Mucosa of rectum (tissue), 2 donors: ENCODE data around the gene GOLGA6L9.
"Not testable (repeated sequence)": the region's sequence is repeated elsewhere in the genome, so short reads cannot be mapped to it uniquely, and the experiment has no call there.

Experiments
- H3K27ac ChIP-seq, 2 donors: one replicate each; pipeline ENCODE4 v1.7.0; 2013; ENCODE audit warnings: inconsistent platforms in 2 of 2, low read depth in 2 of 2, low read length in 2 of 2
- H3K27me3 ChIP-seq, 2 donors: one replicate each; pipeline ENCODE4 v1.7.0; 2013; ENCODE audit warnings: low read length in 2 of 2; ENCODE audit not compliant: control insufficient read depth in 2 of 2, insufficient read depth in 2 of 2
- H3K36me3 ChIP-seq, 2 donors: one replicate each; pipeline ENCODE4 v1.7.0; 2013; ENCODE audit warnings: low read length in 2 of 2; ENCODE audit not compliant: control insufficient read depth in 2 of 2, insufficient read depth in 2 of 2
- H3K4me1 ChIP-seq, 2 donors: one replicate each; pipeline ENCODE4 v1.7.0; 2013; ENCODE audit warnings: low read length in 2 of 2, mild to moderate bottlenecking in 1 of 2; ENCODE audit not compliant: control insufficient read depth in 2 of 2, insufficient read depth in 2 of 2
- H3K4me3 ChIP-seq, 2 donors: one replicate each; pipeline ENCODE4 v1.7.0; 2013; ENCODE audit warnings: low read length in 2 of 2
- H3K9ac ChIP-seq, 2 donors: one replicate each; pipeline ENCODE4 v1.7.0; 2013; ENCODE audit warnings: low read length in 2 of 2, low read depth in 1 of 2, mild to moderate bottlenecking in 1 of 2
- H3K9me3 ChIP-seq, 2 donors: one replicate each; pipeline ENCODE4 v1.7.0; 2013; ENCODE audit warnings: low read length in 2 of 2; ENCODE audit not compliant: control insufficient read depth in 2 of 2
- donor health status: healthy.
- donor health status: Normal muscosa, but diverticular disease.

The GOLGA6L9 gene

DNA sequence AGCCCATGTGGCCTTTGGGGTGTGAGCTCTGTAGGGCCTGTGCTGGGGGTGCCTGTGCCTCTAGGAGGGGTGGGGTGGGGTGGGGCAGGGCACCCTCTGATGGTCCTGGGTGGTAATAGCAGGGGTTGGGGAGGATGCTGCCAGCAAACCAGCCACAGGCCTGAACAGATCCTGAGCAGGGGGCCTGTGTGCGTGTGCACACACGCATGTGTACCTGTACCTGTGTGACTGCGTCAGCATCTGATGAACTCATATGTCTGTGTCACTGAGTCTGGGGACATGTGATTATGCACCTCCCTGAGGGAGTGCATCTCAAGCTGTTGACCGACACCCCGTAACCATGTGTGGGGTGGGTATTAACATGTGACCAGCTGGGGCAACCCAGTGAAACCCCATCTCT, 36.0 kb downstream of the GOLGA6L9 start:
- not testable (repeated sequence) for H3K27me3 ChIP-seq, H3K9ac ChIP-seq, H3K4me1 ChIP-seq, H3K27ac ChIP-seq, H3K9me3 ChIP-seq, H3K36me3 ChIP-seq, H3K4me3 ChIP-seq

DNA sequence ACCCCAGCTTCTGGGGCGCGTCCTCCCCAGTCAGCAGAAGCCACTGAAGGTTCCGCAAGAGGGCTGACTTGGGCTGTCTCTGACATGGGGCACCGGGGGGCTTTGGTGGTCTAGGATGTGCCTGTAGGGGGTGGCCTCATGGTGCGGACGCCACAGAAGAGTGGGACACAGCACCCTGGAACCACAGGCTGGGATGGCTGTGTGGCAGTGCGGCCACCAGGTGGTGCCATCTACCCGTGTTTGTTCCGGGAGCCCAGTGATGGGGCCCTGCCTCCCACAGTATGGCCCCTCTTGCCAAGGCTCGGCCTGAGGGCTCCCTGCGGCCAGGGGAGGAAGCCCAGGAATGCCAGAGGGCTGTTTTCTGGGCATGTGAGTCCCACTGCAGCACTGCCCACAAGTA, 38.6 kb downstream of the GOLGA6L9 start:
- H3K27me3 ChIP-seq, H3K4me1 ChIP-seq, H3K27ac ChIP-seq, H3K9me3 ChIP-seq, H3K4me3 ChIP-seq, H3K9ac ChIP-seq, H3K36me3 ChIP-seq: not testable (repeated sequence)

DNA sequence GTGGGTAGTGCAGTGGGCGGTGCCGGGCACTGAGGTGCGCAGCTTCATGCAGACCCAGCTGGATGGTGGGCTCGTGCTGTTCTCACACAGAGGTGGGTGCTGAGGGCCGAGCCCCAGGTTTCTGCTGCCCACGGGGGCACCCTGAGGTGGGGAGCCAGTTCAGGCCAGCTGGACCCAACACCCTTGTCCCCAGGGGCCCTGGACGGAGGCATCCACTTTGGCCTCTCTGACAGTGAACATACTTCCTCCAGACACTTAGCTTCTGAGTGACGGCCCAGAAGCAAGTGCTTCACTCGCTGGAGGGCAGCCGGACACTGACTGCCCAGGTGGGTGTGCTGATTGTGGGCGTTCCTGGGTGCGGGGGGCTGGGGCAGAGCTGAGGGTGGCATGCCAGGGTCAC, 39.8 kb downstream of the GOLGA6L9 start:
- H3K27ac ChIP-seq, H3K4me1 ChIP-seq, H3K36me3 ChIP-seq, H3K27me3 ChIP-seq, H3K4me3 ChIP-seq, H3K9ac ChIP-seq, H3K9me3 ChIP-seq: not testable (repeated sequence)

DNA sequence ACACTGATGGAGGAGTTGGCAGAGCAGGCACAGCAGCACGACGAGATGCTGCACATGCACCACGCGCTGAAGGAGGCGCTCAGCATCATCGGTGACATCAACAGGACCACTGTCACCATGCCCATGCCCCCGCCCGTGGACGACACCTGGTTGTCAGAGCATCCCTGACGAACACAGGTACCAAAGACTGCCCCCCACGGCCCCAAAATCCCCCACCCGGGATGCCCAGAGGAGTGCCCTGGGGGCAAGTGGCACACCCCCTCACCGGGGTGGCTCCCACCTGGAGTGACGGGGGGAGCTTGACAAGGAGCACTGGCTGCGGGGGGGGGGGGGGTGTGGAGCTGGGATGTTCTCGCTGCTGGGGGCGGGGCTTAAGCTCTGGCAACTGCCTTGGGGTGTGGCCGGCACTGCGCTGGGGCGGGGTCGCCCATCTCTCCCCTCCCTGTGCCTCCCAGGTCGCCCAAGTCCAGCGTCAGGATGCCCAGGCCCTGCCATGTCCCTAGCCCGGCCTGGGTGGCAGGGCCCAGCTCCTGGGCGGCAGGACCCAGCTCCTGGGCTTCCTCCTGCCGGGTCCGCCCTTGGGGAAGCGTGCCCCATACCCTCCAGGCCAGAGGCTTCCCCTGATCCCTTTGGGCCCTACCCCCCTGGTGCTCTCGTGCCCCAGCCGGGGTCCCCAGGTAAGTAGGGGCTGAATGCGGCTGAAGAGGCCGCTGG, 42.8 kb downstream of the GOLGA6L9 start:
- not testable (repeated sequence) for H3K4me3 ChIP-seq

DNA sequence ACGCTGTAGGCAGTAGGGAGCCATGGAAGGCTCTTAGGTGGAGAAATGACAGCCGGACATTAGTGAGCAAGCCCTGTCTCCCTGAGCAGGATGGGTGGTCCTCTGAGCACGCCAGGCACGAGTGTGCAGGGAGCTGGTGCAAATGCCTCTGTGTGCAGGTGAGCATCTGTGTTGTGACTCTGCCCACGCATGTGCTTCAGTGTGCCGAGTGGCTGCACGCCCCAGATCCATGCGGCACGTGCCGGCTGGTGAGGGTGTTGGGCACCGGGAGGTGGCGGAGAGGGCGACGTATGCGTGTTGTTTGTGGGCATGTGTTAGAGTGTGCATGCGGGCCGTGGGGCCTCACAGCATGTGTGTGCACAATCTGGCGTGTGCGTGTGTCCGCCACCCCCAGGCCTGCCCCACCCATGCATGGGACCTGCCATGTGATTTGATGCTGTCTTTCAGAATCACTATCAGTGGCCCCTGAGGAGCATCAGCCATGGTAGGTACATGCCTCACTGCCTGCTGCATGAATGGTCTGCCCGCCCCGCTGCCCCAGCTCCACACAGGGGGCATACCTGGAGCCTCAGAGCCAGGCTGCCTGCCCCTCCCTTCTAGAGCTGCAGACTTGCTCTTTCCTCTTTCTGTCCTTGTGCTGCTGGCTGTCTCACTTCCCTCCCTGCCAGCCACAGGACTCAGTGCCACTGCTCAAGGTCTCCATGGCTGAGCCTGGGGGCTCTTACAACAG, 45.1 kb downstream of the GOLGA6L9 start:
- not testable (repeated sequence) for H3K27me3 ChIP-seq, H3K9me3 ChIP-seq, H3K9ac ChIP-seq, H3K27ac ChIP-seq, H3K4me3 ChIP-seq, H3K36me3 ChIP-seq, H3K4me1 ChIP-seq

More for the DNA sequence above, 42.8 kb downstream of the GOLGA6L9 start:
- H3K4me1 ChIP-seq, H3K9me3 ChIP-seq, H3K27ac ChIP-seq, H3K9ac ChIP-seq, H3K27me3 ChIP-seq, H3K36me3 ChIP-seq: not testable (repeated sequence)

DNA sequence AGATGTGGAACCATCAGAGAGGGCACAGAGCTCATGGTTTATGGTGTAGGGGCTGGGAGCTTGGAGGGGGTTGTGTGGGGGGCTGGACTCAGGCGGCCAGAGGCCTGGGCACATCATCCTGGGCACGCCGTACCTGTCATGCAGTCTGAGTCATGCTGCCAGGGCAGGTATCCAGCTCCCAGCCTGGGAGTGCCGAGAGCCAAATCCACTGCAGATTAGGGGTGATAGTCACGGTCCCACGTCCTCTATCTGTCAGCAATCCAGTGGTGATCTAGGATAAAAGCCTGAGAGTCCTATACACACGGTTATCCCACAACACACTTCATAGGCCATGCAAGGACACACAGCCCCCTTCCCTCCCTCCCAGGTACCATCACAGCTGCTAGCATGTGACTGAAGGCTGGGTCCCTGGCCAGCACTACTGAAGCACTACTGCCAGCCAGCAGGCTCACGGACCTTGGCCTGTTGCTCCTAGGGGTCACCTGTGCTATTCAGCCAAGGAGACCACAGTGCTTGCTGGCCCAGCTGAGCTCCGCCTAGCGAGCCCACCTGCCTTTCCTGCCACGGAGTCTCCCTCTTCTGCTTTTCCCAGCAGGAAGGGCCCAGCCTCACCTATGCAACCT, 45.8 kb downstream of the GOLGA6L9 start:
- not testable (repeated sequence) for H3K27me3 ChIP-seq, H3K27ac ChIP-seq, H3K9ac ChIP-seq, H3K4me1 ChIP-seq, H3K9me3 ChIP-seq, H3K36me3 ChIP-seq, H3K4me3 ChIP-seq

DNA sequence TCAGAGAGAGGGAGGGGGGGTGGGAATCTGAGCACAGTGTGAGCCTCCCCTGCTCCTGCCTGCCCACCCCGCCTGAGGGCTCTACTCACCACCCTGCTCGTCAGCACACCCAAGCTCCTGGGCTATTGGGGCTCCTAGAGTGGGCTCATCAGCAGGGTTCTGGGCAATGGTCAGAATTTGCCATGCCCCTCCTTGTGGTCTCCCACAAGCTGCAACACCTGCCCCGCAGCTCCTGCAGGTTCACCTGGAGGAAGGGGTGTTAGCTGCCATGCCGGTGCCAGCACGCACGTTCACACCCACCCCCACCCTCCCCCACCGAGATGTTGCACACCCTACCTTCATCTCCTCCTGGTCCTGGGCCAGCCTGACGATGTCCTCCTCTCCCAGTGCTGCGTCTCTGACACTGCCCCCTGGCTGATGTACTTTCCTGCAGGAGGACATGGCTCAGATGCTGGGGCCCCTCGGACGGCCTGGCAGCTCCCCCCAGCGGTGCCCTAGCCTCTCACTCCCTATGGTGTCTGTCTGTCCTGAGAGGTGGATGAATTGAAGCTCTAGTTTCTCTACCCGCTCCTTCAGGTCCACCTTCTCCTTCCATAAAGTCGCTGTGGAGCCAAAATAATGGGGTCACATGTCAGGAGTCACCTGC, 47.2 kb downstream of the GOLGA6L9 start:
- not testable (repeated sequence) for H3K4me1 ChIP-seq, H3K4me3 ChIP-seq, H3K9me3 ChIP-seq, H3K27me3 ChIP-seq, H3K9ac ChIP-seq, H3K36me3 ChIP-seq, H3K27ac ChIP-seq

DNA sequence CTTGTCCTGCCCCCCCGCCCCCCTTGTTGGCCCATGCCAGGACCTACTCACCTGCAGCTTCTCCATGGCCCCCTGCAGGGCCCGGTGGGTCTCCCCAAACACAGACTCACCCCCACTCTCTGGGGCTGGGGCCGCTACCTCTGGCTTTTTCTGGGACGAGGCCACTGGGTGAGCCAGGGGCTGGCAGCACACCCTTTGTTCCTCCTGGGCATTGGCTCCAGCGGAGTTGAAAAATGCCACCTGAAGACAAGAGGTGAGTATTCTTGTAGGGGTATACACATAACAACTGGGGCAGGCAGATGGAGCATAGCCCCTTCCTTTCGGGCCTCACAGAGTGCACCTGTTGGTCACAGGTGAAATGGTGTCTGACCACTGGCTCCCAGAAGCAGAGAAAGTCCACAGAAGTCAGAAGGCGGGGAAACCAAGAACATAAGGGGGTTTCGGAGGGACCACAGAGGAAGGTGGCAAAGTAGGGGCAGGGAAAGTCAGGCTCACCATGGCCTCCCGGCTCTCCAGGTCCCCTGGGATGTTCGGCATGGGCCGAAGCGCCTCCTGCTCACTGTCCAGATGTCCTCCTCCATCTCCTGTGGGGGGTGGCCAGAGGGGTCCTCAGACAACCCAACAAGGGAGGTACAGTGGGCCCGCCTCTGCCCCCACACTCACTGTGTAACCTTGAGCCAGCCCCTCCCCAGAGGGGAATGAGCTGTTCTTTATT, 47.9 kb downstream of the GOLGA6L9 start:
- not testable (repeated sequence) for H3K36me3 ChIP-seq

More for the DNA sequence above, 47.9 kb downstream of the GOLGA6L9 start:
- H3K9me3 ChIP-seq, H3K9ac ChIP-seq, H3K27me3 ChIP-seq, H3K4me1 ChIP-seq, H3K27ac ChIP-seq, H3K4me3 ChIP-seq: not testable (repeated sequence)
